Caco-2 (cell line): ENCODE data around the gene FEM1C. TPM values are rescaled to one million over a fixed set of nuclear protein-coding genes. Genes with fewer than 3 reads are reported as not detected.

Experiments used
- BruUV-seq: library from RNA; stranded (reverse); fragments of 400-500 nt; replicated peaks from 2 replicates; lab custom pipeline; 2021; lab: Mats Ljungman, UMichigan
- CTCF ChIA-PET: fragments of 300-600 bp; sonication (Branson Sonifier 250); formaldehyde crosslinking; loops from one replicate; lab custom pipeline; 2022; ENCODE audit warnings: antibody characterized with exemption; lab: Charles Lee
- POLR2A ChIA-PET: fragments of 300-600 bp; sonication (Branson Sonifier 250); formaldehyde crosslinking; loops from one replicate; lab custom pipeline; 2022; ENCODE audit warnings: antibody characterized with exemption; lab: Charles Lee
- DNase-seq, 2 experiments: peaks; one replicate each; pipeline versions ENCODE4 v3.0.0 to v3.0.0-alpha.2; 2020 to 2022
- H3K27me3 ChIP-seq: replicated peaks from 2 replicates; pipeline ENCODE4 v1.6.0; 2011; ENCODE audit warnings: low read length; ENCODE audit not compliant: control insufficient read depth, insufficient read depth
- H3K36me3 ChIP-seq: 2 replicates; pipeline ENCODE4 v1.5.1; 2011; ENCODE audit warnings: low read length; ENCODE audit not compliant: control insufficient read depth, insufficient read depth
- H3K4me1 ChIP-seq: fragments of 250-450 bp; sonication (Bioruptor Pico); 2 replicates; pipeline ENCODE4 v1.5.1; 2020; ENCODE audit warnings: mild to moderate bottlenecking
- H3K4me3 ChIP-seq: 2 replicates; pipeline ENCODE4 v1.5.1; 2011; ENCODE audit warnings: low read depth, mild to moderate bottlenecking, control low read depth, low read length
- H3K9me3 ChIP-seq: fragments of 250-450 bp; sonication (Bioruptor Pico); 2 replicates; pipeline ENCODE4 v1.5.1; 2020; ENCODE audit warnings: mild to moderate bottlenecking, moderate library complexity
- H3K27ac Mint-ChIP-seq: one replicate; pipeline ENCODE4 v1.8.0; 2022; ENCODE audit warnings: mixed read lengths; ENCODE audit not compliant: unreplicated experiment
- H3K27me3 Mint-ChIP-seq: one replicate; pipeline ENCODE4 v1.8.0; 2022; ENCODE audit warnings: mixed read lengths; ENCODE audit not compliant: insufficient read depth, unreplicated experiment
- H3K36me3 Mint-ChIP-seq: one replicate; pipeline ENCODE4 v1.8.0; 2022; ENCODE audit warnings: mild to moderate bottlenecking, mixed read lengths; ENCODE audit not compliant: insufficient read depth, unreplicated experiment
- H3K4me1 Mint-ChIP-seq: one replicate; pipeline ENCODE4 v1.8.0; 2022; ENCODE audit warnings: low read depth, mixed read lengths; ENCODE audit not compliant: unreplicated experiment
- H3K4me3 Mint-ChIP-seq: one replicate; pipeline ENCODE4 v1.8.0; 2022; ENCODE audit warnings: mild to moderate bottlenecking, moderate library complexity, mixed read lengths; ENCODE audit not compliant: unreplicated experiment
- H3K9me3 Mint-ChIP-seq: one replicate; pipeline ENCODE4 v1.8.0; 2022; ENCODE audit warnings: mixed read lengths; ENCODE audit not compliant: unreplicated experiment
- intact Hi-C: fragments of 100-400 bp; cut with micrococcal nuclease; formaldehyde crosslinking; loops from one replicate; pipeline ENCODE4 v1.10.0; 2022; ENCODE audit not compliant: unreplicated experiment
- total RNA-seq: library from RNA; stranded (reverse); gene quantifications from 2 replicates; pipeline ENCODE4 v1.2.3, GENCODE V29; 2022
- TF ChIP-seq, protein P1 (sequence below), 2 experiments: fragments of 200-600 bp in 1 of 2; IDR thresholded peaks; 1 replicate in 1 of 2; 2 replicates in 1 of 2; pipeline versions ENCODE4 v1.5.1 to v1.8.0; 2011 to 2022; ENCODE audit warnings: antibody characterized with exemption in 1 of 2, control low read depth in 1 of 2, inconsistent platforms in 1 of 2, low read depth in 1 of 2, low read length in 1 of 2, mild to moderate bottlenecking in 1 of 2, moderate library complexity in 1 of 2; ENCODE audit not compliant: insufficient read depth in 1 of 2, severe bottlenecking in 1 of 2, unreplicated experiment in 1 of 2

FEM1C gene
- total RNA-seq, 1 experiment from 2014 or later, result 11.8 TPM

DNA sequence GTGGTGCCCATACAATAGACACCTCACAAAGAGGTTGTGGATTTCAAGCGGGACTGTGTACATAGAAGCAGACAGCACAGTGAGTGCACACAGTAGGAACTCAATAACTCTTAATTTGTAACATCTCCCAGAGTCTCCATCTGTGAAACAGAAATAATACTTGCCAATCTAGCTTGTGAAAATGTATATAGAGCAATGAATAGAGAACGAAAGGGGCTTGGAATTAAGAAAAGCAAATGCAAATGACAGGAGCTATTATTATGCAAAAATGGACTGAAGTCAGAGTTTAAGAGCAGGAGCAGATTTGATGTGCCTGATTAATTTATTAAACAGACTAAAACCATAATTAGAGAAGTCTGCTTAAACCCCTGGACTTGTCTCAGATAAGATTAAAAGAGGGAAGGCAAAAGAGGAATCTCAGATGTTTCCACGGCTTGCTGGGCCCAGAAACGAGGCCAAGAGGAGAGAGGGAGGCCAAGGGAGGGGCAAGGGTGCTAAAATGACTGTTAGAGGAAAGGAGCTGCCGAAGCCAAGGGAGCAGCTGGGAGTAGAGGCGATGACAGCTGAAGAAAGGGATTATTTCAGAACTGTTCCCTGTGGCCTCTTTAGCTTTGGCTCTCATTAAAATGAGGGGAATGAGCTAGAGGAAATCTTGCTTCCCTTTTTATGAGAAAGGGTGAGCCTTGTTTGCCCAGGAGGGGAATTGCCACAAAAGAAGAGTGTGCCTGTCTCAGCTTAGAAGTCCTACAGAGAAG, 72.1 kb downstream of the FEM1C start:
- H3K36me3 Mint-ChIP-seq, result no peaks in the 10 kb centered on the region
- Histone ChIP-seq H3K27me3 (no peaks in the 10 kb centered on the region), H3K4me3 (no peak overlapping the region), H3K4me1 (no peaks in the 10 kb centered on the region), H3K36me3 (no peaks in the 10 kb centered on the region), H3K9me3 (no peaks in the 10 kb centered on the region)
- H3K4me1 Mint-ChIP-seq, result no peaks in the 10 kb centered on the region
- H3K9me3 Mint-ChIP-seq, result no peaks in the 10 kb centered on the region
- POLR2A ChIA-PET, result no interaction called here
- CTCF ChIA-PET, result no interaction called here
- no peak overlapping the region for H3K27ac Mint-ChIP-seq
- TF ChIP-seq, protein P1, sequence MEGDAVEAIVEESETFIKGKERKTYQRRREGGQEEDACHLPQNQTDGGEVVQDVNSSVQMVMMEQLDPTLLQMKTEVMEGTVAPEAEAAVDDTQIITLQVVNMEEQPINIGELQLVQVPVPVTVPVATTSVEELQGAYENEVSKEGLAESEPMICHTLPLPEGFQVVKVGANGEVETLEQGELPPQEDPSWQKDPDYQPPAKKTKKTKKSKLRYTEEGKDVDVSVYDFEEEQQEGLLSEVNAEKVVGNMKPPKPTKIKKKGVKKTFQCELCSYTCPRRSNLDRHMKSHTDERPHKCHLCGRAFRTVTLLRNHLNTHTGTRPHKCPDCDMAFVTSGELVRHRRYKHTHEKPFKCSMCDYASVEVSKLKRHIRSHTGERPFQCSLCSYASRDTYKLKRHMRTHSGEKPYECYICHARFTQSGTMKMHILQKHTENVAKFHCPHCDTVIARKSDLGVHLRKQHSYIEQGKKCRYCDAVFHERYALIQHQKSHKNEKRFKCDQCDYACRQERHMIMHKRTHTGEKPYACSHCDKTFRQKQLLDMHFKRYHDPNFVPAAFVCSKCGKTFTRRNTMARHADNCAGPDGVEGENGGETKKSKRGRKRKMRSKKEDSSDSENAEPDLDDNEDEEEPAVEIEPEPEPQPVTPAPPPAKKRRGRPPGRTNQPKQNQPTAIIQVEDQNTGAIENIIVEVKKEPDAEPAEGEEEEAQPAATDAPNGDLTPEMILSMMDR (IDR thresholded peaks at IDR 0.05; ENCODE audit: insufficient read depth in 1 of 2, low read depth in 1 of 2, low read length in 1 of 2, severe bottlenecking in 1 of 2, unreplicated experiment in 1 of 2), result no peak
- no peak overlapping the region for H3K4me3 Mint-ChIP-seq
- peaks cover 9% of the 10 kb centered on the region for H3K27me3 Mint-ChIP-seq
- no peak for DNase-seq
- no TSS peak for BruUV-seq
- intact Hi-C loops, result no loop called here

DNA sequence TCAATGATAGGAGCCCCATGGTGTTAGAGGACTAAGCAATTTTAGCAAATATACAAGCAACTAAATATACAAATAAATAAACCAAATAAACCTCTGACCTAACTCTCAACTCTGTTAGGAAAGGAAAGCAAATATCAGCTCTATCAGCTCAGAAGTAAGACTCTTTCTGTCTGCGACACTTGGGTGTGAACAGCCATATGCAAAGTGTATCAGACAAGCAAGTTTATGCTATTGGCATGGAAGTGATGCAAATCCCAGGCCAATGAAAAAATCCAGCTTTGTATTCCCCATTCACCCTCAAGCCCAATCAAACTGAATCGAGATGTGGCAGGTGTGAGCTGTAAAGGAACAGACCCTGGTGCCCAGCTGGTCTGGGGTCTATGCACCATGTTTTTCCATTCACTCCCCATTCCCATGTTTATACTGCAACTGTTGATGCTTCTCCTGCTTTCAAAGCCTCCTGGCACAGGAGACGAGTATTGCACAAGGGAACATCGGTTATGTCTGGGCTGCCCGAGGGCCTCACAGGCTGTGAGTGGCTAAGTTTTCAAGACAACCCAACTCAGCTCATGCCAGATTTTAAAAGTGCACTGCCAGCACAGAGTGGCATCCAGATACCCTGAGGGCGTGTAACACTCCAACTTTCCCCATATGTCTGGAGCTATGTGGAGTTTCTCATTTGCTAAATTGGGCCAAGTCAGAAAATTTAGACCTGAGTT, 73.1 kb downstream of the FEM1C start:
- Mint-ChIP-seq H3K9me3 (no peaks in the 10 kb centered on the region), H3K36me3 (no peaks in the 10 kb centered on the region), H3K4me1 (no peaks in the 10 kb centered on the region), H3K27ac (no peak overlapping the region), H3K27me3 (peaks cover 5% of the 10 kb centered on the region), H3K4me3 (no peak overlapping the region)
- intact Hi-C loops, result no loop called here
- ChIA-PET CTCF (no interaction called here), POLR2A (no interaction called here)
- H3K4me1 ChIP-seq, result no peaks in the 10 kb centered on the region
- no peak overlapping the region for H3K4me3 ChIP-seq
- TF ChIP-seq, protein P1 (IDR thresholded peaks at IDR 0.05; ENCODE audit: insufficient read depth in 1 of 2, low read depth in 1 of 2, low read length in 1 of 2, severe bottlenecking in 1 of 2, unreplicated experiment in 1 of 2), result no peak
- H3K9me3 ChIP-seq, result no peaks in the 10 kb centered on the region
- no peaks in the 10 kb centered on the region for H3K27me3 ChIP-seq
- no peak for DNase-seq
- BruUV-seq, result no TSS peak
- H3K36me3 ChIP-seq, result no peaks in the 10 kb centered on the region

DNA sequence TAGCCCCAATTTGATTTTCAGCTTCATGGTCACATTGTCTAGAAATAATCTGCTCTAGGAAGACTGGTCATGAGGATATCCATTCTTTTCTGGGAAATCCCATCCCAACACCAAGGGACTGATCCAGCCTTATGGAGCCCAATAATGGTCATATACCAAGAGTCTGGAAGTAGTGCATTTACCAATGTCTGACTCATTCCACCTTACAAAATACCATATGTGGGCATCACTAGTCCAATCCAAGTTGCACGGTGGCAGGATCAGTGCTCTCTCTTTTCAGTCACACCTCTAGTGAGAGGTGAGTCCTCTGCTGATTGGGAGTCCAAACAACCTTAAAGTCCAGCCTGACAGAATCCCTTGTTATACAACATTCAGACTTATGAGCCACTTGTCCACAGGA, 73.7 kb downstream of the FEM1C start:
- Mint-ChIP-seq H3K27ac (no peak overlapping the region), H3K4me3 (no peak overlapping the region), H3K36me3 (no peaks in the 10 kb centered on the region), H3K9me3 (no peaks in the 10 kb centered on the region), H3K4me1 (no peaks in the 10 kb centered on the region), H3K27me3 (peaks cover 5% of the 10 kb centered on the region)
- no TSS peak for BruUV-seq
- no peaks in the 10 kb centered on the region for H3K27me3 ChIP-seq
- ChIA-PET POLR2A (no interaction called here), CTCF (no interaction called here)
- TF ChIP-seq, protein P1 (IDR thresholded peaks at IDR 0.05; ENCODE audit: insufficient read depth in 1 of 2, low read depth in 1 of 2, low read length in 1 of 2, severe bottlenecking in 1 of 2, unreplicated experiment in 1 of 2), result no peak
- no peak for DNase-seq
- H3K4me3 ChIP-seq, result no peak overlapping the region
- H3K4me1 ChIP-seq, result no peaks in the 10 kb centered on the region
- no peaks in the 10 kb centered on the region for H3K36me3 ChIP-seq
- intact Hi-C loops, result no loop called here
- H3K9me3 ChIP-seq, result no peaks in the 10 kb centered on the region

Other genes with a start within 250 kb of the FEM1C start
- 2.4 and 2.9 TPM in 2 replicates for gene CCDC112, start 248.1 kb downstream of the FEM1C start, total RNA-seq
- 0.91 TPM in 2 replicates for gene TICAM2, start 57.7 kb upstream of the FEM1C start, total RNA-seq
- 71.5 and 73.9 TPM in 2 replicates for gene TMED7, start 81.3 kb upstream of the FEM1C start, total RNA-seq